IPS-18c (cell line): ENCODE results near the gene PIR.

Experiments used
- H3K4me3 ChIP-seq: 2 replicates; pipeline ENCODE4 v1.7.0; 2013; ENCODE audit warnings: low read depth, mild to moderate bottlenecking, low read length, moderate library complexity; ENCODE audit not compliant: insufficient read depth
- H3K9me3 ChIP-seq: one replicate; pipeline ENCODE4 v1.6.1; 2013; ENCODE audit warnings: mild to moderate bottlenecking, low read length, moderate library complexity; ENCODE audit not compliant: control insufficient read depth, insufficient read depth

Gene PIR

GRCh38 chrX:15438332-15438731, 54.8 kb downstream of the PIR start:
- Histone ChIP-seq H3K4me3 (no peak overlapping the region), H3K9me3 (no peaks in the 10 kb centered on the region)

GRCh38 chrX:15437724-15438123, 55.4 kb downstream of the PIR start:
- Histone ChIP-seq H3K4me3 (no peak overlapping the region), H3K9me3 (no peaks in the 10 kb centered on the region)

GRCh38 chrX:15435836-15436619, 57.1 kb downstream of the PIR start:
- H3K4me3 ChIP-seq, result no peak overlapping the region
- H3K9me3 ChIP-seq, result no peaks in the 10 kb centered on the region

GRCh38 chrX:15434205-15434604, 58.9 kb downstream of the PIR start:
- Histone ChIP-seq H3K4me3 (no peak overlapping the region), H3K9me3 (no peaks in the 10 kb centered on the region)

- Histone ChIP-seq H3K4me3 (no peak overlapping the region), H3K9me3 (no peaks in the 10 kb centered on the region)
Observed at GRCh38 chrX:15430584-15430983, 62.5 kb downstream of the PIR start.

- Histone ChIP-seq H3K9me3 (no peaks in the 10 kb centered on the region), H3K4me3 (no peak overlapping the region)
Observed at GRCh38 chrX:15430076-15430475, 63.1 kb downstream of the PIR start.

GRCh38 chrX:15425024-15425423, 68.1 kb downstream of the PIR start:
- Histone ChIP-seq H3K4me3 (no peak overlapping the region), H3K9me3 (no peaks in the 10 kb centered on the region)

- H3K4me3 ChIP-seq, result no peak overlapping the region
- no peaks in the 10 kb centered on the region for H3K9me3 ChIP-seq
Observed at GRCh38 chrX:15418707-15419181, 74.4 kb downstream of the PIR start.

GRCh38 chrX:15418041-15418706, 75.0 kb downstream of the PIR start:
- Histone ChIP-seq H3K9me3 (no peaks in the 10 kb centered on the region), H3K4me3 (no peak overlapping the region)

GRCh38 chrX:15416133-15416993, 76.8 kb downstream of the PIR start:
- no peak overlapping the region for H3K4me3 ChIP-seq
- H3K9me3 ChIP-seq, result no peaks in the 10 kb centered on the region

- H3K4me3 ChIP-seq, result no peak overlapping the region
- H3K9me3 ChIP-seq, result no peaks in the 10 kb centered on the region
Observed at GRCh38 chrX:15413101-15413500, 80.0 kb downstream of the PIR start.

GRCh38 chrX:15410947-15411346, 82.2 kb downstream of the PIR start:
- no peak overlapping the region for H3K4me3 ChIP-seq

GRCh38 chrX:15410430-15410829, 82.7 kb downstream of the PIR start:
- Histone ChIP-seq H3K9me3 (no peaks in the 10 kb centered on the region), H3K4me3 (no peak overlapping the region)

More at GRCh38 chrX:15410947-15411346, 82.2 kb downstream of the PIR start:
- H3K9me3 ChIP-seq, result no peaks in the 10 kb centered on the region

GRCh38 chrX:15405846-15406245, 87.3 kb downstream of the PIR start:
- no peaks in the 10 kb centered on the region for H3K9me3 ChIP-seq
- H3K4me3 ChIP-seq, result no peak overlapping the region

GRCh38 chrX:15404401-15405096, 88.6 kb downstream of the PIR start:
- no peak overlapping the region for H3K4me3 ChIP-seq
- no peaks in the 10 kb centered on the region for H3K9me3 ChIP-seq

- no peaks in the 10 kb centered on the region for H3K9me3 ChIP-seq
- no peak overlapping the region for H3K4me3 ChIP-seq
Observed at GRCh38 chrX:15401378-15401777, 91.8 kb downstream of the PIR start.

GRCh38 chrX:15399962-15400391, 93.2 kb downstream of the PIR start:
- H3K9me3 ChIP-seq, result no peaks in the 10 kb centered on the region

More at GRCh38 chrX:15399962-15400391, 93.2 kb downstream of the PIR start:
- H3K4me3 ChIP-seq, result no peak overlapping the region
